Measurements from ENCODE around the gene DIPK1A.

Gene DIPK1A

GRCh38 chr1:92870591-92870990 is 90.7 kb downstream of the DIPK1A start:
- DNase-seq = no peak

GRCh38 chr1:92864131-92864530 is 97.1 kb downstream of the DIPK1A start:
- no peak for DNase-seq

- DNase-seq = no peak
Observed at GRCh38 chr1:92862605-92863004, 98.7 kb downstream of the DIPK1A start.

- no peak for DNase-seq
Observed at GRCh38 chr1:92859400-92860039, 101.7 kb downstream of the DIPK1A start.

GRCh38 chr1:92858564-92859399 is 102.5 kb downstream of the DIPK1A start:
- peak; percentile 54 to 81 for DNase-seq

GRCh38 chr1:92857817-92858216 is 103.4 kb downstream of the DIPK1A start:
- no peak for DNase-seq

GRCh38 chr1:92855236-92855635 is 106.0 kb downstream of the DIPK1A start:
- no peak for DNase-seq

- no peak for DNase-seq
Observed at GRCh38 chr1:92854101-92854785, 107.0 kb downstream of the DIPK1A start.

- no peak for DNase-seq
Observed at GRCh38 chr1:92853299-92853698, 108.0 kb downstream of the DIPK1A start.

- no peak for DNase-seq
Observed at GRCh38 chr1:92851729-92852128, 109.5 kb downstream of the DIPK1A start.

- DNase-seq = no peak
Observed at GRCh38 chr1:92850019-92850418, 111.2 kb downstream of the DIPK1A start.

- no peak for DNase-seq
Observed at GRCh38 chr1:92848201-92848600, 113.1 kb downstream of the DIPK1A start.

GRCh38 chr1:92845908-92846307 is 115.4 kb downstream of the DIPK1A start:
- no peak for DNase-seq

GRCh38 chr1:92844439-92844838 is 116.8 kb downstream of the DIPK1A start:
- no peak for DNase-seq

- DNase-seq = no peak
Observed at GRCh38 chr1:92843429-92844352, 117.6 kb downstream of the DIPK1A start.

GRCh38 chr1:92843046-92843423 is 118.2 kb downstream of the DIPK1A start:
- no peak for DNase-seq

- no peak for DNase-seq
Observed at GRCh38 chr1:92842082-92843045, 118.9 kb downstream of the DIPK1A start.

- DNase-seq = no peak
Observed at GRCh38 chr1:92840600-92840999, 120.7 kb downstream of the DIPK1A start.

GRCh38 chr1:92839442-92839841 is 121.8 kb downstream of the DIPK1A start:
- DNase-seq = no peak

- no peak for DNase-seq
Observed at GRCh38 chr1:92838519-92838918, 122.7 kb downstream of the DIPK1A start.

GRCh38 chr1:92837062-92837461 is 124.2 kb downstream of the DIPK1A start:
- DNase-seq = no peak

GRCh38 chr1:92834617-92835016 is 126.6 kb downstream of the DIPK1A start:
- DNase-seq = no peak

Data from NCI-H1930 (cell line).